Activated T-cell treated with anti-CD3 and anti-CD28 coated beads for 1 hour (primary cell): ENCODE results near the gene SLC6A12.
"Not testable (repeated sequence)": the region's sequence is repeated elsewhere in the genome, so short reads cannot be mapped to it uniquely, and the experiment has no call there.

ENCODE experiments used
- DNase-seq: peaks from one replicate; pipeline ENCODE4 v3.0.0-alpha.2; 2020; ENCODE audit warnings: low read depth

The SLC6A12 gene

GRCh38 chr12:214003-214741 is at the start of gene SLC6A12:
Gene SLC6A12 (minus strand): TSS chr12:214157. CDS start chr12:209986, 4,171 bp downstream.
- no peak for DNase-seq

GRCh38 chr12:263574-263973 is 49.6 kb upstream of the SLC6A12 start:
- no peak for DNase-seq

GRCh38 chr12:262817-263216 is 48.9 kb upstream of the SLC6A12 start, which contains the start of gene SLC6A13:
Gene SLC6A13 (minus strand): TSS chr12:262836. CDS start chr12:260052, 2,784 bp downstream.
- no peak for DNase-seq

GRCh38 chr12:262113-262512 is 48.2 kb upstream of the SLC6A12 start:
- DNase-seq: no peak

- no peak for DNase-seq
These were observed 43.8 kb upstream of the SLC6A12 start for GRCh38 chr12:257521-258321.

- no peak for DNase-seq
These were observed 43.0 kb upstream of the SLC6A12 start for GRCh38 chr12:256958-257357.

- no peak for DNase-seq
These were observed 42.3 kb upstream of the SLC6A12 start for GRCh38 chr12:256225-256624.

GRCh38 chr12:254912-255311 is 41.0 kb upstream of the SLC6A12 start:
- no peak for DNase-seq

GRCh38 chr12:254039-254438 is 40.1 kb upstream of the SLC6A12 start:
- DNase-seq: no peak

- no peak for DNase-seq
These were observed 39.3 kb upstream of the SLC6A12 start for GRCh38 chr12:253116-253831.

GRCh38 chr12:252636-253035 is 38.7 kb upstream of the SLC6A12 start:
- DNase-seq: no peak

- no peak for DNase-seq
These were observed 33.3 kb upstream of the SLC6A12 start for GRCh38 chr12:247271-247670.

GRCh38 chr12:243381-243780 is 29.4 kb upstream of the SLC6A12 start:
- DNase-seq: no peak

GRCh38 chr12:242496-242895 is 28.5 kb upstream of the SLC6A12 start:
- no peak for DNase-seq

GRCh38 chr12:241266-241665 is 27.3 kb upstream of the SLC6A12 start:
- no peak for DNase-seq

- no peak for DNase-seq
These were observed 26.6 kb upstream of the SLC6A12 start for GRCh38 chr12:240566-240965.

- DNase-seq: no peak
These were observed 24.9 kb upstream of the SLC6A12 start for GRCh38 chr12:238736-239398.

GRCh38 chr12:238116-238515 is 24.2 kb upstream of the SLC6A12 start:
- DNase-seq: no peak

GRCh38 chr12:237026-237815 is 23.3 kb upstream of the SLC6A12 start:
- no peak for DNase-seq

- DNase-seq: no peak
These were observed 22.5 kb upstream of the SLC6A12 start for GRCh38 chr12:236445-236844.

GRCh38 chr12:235967-236366 is 22.0 kb upstream of the SLC6A12 start:
- DNase-seq: not testable (repeated sequence)
